Measurements from ENCODE around the gene TP63. TPM values are rescaled to one million over a fixed set of nuclear protein-coding genes. Genes with fewer than 3 reads are reported as not detected.
A peak's percentile ranks its signal among the peaks of the same experiment; 100 is the strongest.

TP63 gene
- total and polyA plus RNA-seq, 2 experiments from 2014 or later, result not detected

- Mint-ChIP-seq H3K4me3 (no peak overlapping the region), H3K36me3 (ENCODE audit: low read depth) (no peaks in the 10 kb centered on the region), H3K9me3 (no peaks in the 10 kb centered on the region), H3K27me3 (ENCODE audit: insufficient read depth, low read depth, poor library complexity) (no peaks in the 10 kb centered on the region), H3K27ac (no peak overlapping the region), H3K4me1 (peaks cover 11% of the 10 kb centered on the region; the same call in 2 of the 3 replicates)
- Histone ChIP-seq H4K20me1 (replicated peaks; ENCODE audit: insufficient read depth) (no peaks in the 10 kb centered on the region), H3K79me2 (replicated peaks; ENCODE audit: insufficient read depth) (no peaks in the 10 kb centered on the region), H3F3A (replicated peaks; ENCODE audit: low read depth) (no peaks in the 10 kb centered on the region), H3K9me2 (ENCODE audit: insufficient read depth) (no peaks in the 10 kb centered on the region), H3K27me3 (ENCODE audit: insufficient read depth) (no peaks in the 10 kb centered on the region), H2AFZ (peak overlapping the region; percentile 67; the same call in 1 of the 2 replicates), H3K4me2 (no peak overlapping the region), H3K27ac (ENCODE audit: low read depth) (no peak overlapping the region), H3K4me1 (ENCODE audit: insufficient read depth) (no peaks in the 10 kb centered on the region; the same call in 1 of the 2 replicates), H3K36me3 (ENCODE audit: insufficient read depth) (no peaks in the 10 kb centered on the region), H3K4me3 (no peak overlapping the region)
- ATAC-seq, result no peak
- TF ChIP-seq CTCF (conservative IDR thresholded peaks at IDR 0.05; ENCODE audit: low read depth in 2 of 2), result no peak
- TF ChIP-seq EZH2 (IDR thresholded peaks at IDR 0.05; ENCODE audit: low read depth, unreplicated experiment), result no peak
- DNase-seq (ENCODE audit: low spot score), result no peak
Measured at GRCh38 chr3:189720736-189721417, 89.7 kb downstream of the TP63 start.

- Histone ChIP-seq H3K4me2 (no peak overlapping the region), H3K79me2 (replicated peaks; ENCODE audit: insufficient read depth) (no peaks in the 10 kb centered on the region), H3K27ac (ENCODE audit: low read depth) (no peak overlapping the region), H3K27me3 (ENCODE audit: insufficient read depth) (no peaks in the 10 kb centered on the region), H3K36me3 (ENCODE audit: insufficient read depth) (no peaks in the 10 kb centered on the region), H4K20me1 (replicated peaks; ENCODE audit: insufficient read depth) (no peaks in the 10 kb centered on the region), H3K4me3 (no peak overlapping the region), H3F3A (replicated peaks; ENCODE audit: low read depth) (no peaks in the 10 kb centered on the region), H3K4me1 (ENCODE audit: insufficient read depth) (no peaks in the 10 kb centered on the region; the same call in 1 of the 2 replicates), H3K9me2 (ENCODE audit: insufficient read depth) (no peaks in the 10 kb centered on the region), H2AFZ (peak overlapping the region; percentile 64; the same call in 1 of the 2 replicates)
- no peaks in the 10 kb centered on the region for H3K27me3 Mint-ChIP-seq (ENCODE audit: insufficient read depth, low read depth, poor library complexity)
- no peaks in the 10 kb centered on the region for H3K9me3 Mint-ChIP-seq
- H3K36me3 Mint-ChIP-seq (ENCODE audit: low read depth), result no peaks in the 10 kb centered on the region
- H3K4me3 Mint-ChIP-seq, result no peak overlapping the region
- DNase-seq (ENCODE audit: low spot score) (no peak), ATAC-seq (peak; percentile 35; the same call in 2 of the 3 replicates)
- H3K4me1 Mint-ChIP-seq, result peaks cover 11% of the 10 kb centered on the region; the same call in 2 of the 3 replicates
- H3K27ac Mint-ChIP-seq, result no peak overlapping the region; the same call in 1 of the 2 replicates
- no peak for TF ChIP-seq ZNF462 (CRISPR knock-in tag; IDR thresholded peaks at IDR 0.05)
- no peak for TF ChIP-seq ZNF331 (CRISPR knock-in tag; IDR thresholded peaks at IDR 0.05; ENCODE audit: low read depth)
- TF ChIP-seq, protein P1, sequence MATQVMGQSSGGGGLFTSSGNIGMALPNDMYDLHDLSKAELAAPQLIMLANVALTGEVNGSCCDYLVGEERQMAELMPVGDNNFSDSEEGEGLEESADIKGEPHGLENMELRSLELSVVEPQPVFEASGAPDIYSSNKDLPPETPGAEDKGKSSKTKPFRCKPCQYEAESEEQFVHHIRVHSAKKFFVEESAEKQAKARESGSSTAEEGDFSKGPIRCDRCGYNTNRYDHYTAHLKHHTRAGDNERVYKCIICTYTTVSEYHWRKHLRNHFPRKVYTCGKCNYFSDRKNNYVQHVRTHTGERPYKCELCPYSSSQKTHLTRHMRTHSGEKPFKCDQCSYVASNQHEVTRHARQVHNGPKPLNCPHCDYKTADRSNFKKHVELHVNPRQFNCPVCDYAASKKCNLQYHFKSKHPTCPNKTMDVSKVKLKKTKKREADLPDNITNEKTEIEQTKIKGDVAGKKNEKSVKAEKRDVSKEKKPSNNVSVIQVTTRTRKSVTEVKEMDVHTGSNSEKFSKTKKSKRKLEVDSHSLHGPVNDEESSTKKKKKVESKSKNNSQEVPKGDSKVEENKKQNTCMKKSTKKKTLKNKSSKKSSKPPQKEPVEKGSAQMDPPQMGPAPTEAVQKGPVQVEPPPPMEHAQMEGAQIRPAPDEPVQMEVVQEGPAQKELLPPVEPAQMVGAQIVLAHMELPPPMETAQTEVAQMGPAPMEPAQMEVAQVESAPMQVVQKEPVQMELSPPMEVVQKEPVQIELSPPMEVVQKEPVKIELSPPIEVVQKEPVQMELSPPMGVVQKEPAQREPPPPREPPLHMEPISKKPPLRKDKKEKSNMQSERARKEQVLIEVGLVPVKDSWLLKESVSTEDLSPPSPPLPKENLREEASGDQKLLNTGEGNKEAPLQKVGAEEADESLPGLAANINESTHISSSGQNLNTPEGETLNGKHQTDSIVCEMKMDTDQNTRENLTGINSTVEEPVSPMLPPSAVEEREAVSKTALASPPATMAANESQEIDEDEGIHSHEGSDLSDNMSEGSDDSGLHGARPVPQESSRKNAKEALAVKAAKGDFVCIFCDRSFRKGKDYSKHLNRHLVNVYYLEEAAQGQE (IDR thresholded peaks at IDR 0.05; ENCODE audit: unreplicated experiment), result no peak
Measured at GRCh38 chr3:189721873-189722665, 90.9 kb downstream of the TP63 start.

Measured in GM23338 (cell line).